GM19099 (cell line): Measurements from ENCODE around the gene MED25.

Source experiments
- POLR2A ChIP-seq: IDR thresholded peaks from 3 replicates; pipeline ENCODE4 v1.6.1; 2011; ENCODE audit warnings: low read depth; ENCODE audit not compliant: insufficient read length; ENCODE audit errors: extremely low read depth

The MED25 gene

DNA sequence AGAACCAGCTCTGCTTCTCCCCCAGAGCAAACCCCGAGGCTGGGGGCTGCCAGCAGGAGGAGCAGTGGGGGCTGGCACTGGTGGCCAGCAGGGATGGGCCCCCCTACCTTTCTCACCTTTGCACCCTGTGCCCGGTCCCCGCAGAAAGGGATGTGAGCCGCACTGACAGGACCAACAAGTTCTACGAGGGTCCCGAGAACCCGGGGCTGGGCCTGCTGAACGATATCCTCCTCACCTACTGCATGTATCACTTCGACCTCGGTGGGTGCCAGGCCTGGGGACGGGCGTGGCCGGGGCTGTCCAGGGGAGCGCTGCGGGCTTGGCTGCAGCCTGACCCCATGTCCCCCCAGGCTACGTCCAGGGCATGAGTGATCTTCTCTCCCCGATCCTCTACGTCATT is 66.0 kb downstream of the MED25 start:
- TF ChIP-seq POLR2A, result no peak

DNA sequence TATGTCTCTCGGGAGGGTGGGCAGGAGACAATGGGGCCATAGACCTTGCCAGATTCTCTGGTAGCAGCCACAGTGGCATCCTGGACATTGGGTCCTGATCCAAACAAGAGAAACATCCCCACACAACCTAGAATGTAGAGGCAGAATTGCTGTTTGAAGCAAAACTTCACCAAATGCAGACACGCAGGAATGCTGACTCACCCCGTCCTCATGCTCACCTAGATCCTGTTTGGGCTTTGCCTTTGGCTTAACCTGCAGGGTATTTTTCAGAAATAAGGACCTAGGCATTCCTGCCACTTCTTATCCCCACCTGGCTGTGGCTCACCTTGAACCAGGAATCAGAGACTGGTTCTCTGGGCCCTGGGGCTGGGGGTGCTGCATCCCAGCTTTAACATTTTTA is 66.7 kb downstream of the MED25 start:
- no peak for TF ChIP-seq POLR2A
